Hepatocyte (in vitro differentiated cells): ENCODE results near the gene ZSCAN5B.

ENCODE experiments used
- CTCF ChIP-seq: fragments of 200-600 bp; sonication (generic); IDR thresholded peaks from 2 replicates; pipeline ENCODE4 v1.5.1; 2016; ENCODE audit warnings: antibody characterized with exemption, mild to moderate bottlenecking; ENCODE audit not compliant: poor library complexity
- EZH2 ChIP-seq: fragments of 200-600 bp; sonication (generic); IDR thresholded peaks from 2 replicates; pipeline ENCODE4 v1.6.1; 2016; ENCODE audit warnings: antibody characterized with exemption, mild to moderate bottlenecking, borderline replicate concordance
- EZH2phosphoT487 ChIP-seq: fragments of 200-600 bp; sonication (generic); IDR thresholded peaks from one replicate; pipeline ENCODE4 v1.6.1; 2018; ENCODE audit warnings: antibody characterized with exemption, mild to moderate bottlenecking, low read depth, moderate library complexity; ENCODE audit not compliant: unreplicated experiment, severe bottlenecking

DNA sequence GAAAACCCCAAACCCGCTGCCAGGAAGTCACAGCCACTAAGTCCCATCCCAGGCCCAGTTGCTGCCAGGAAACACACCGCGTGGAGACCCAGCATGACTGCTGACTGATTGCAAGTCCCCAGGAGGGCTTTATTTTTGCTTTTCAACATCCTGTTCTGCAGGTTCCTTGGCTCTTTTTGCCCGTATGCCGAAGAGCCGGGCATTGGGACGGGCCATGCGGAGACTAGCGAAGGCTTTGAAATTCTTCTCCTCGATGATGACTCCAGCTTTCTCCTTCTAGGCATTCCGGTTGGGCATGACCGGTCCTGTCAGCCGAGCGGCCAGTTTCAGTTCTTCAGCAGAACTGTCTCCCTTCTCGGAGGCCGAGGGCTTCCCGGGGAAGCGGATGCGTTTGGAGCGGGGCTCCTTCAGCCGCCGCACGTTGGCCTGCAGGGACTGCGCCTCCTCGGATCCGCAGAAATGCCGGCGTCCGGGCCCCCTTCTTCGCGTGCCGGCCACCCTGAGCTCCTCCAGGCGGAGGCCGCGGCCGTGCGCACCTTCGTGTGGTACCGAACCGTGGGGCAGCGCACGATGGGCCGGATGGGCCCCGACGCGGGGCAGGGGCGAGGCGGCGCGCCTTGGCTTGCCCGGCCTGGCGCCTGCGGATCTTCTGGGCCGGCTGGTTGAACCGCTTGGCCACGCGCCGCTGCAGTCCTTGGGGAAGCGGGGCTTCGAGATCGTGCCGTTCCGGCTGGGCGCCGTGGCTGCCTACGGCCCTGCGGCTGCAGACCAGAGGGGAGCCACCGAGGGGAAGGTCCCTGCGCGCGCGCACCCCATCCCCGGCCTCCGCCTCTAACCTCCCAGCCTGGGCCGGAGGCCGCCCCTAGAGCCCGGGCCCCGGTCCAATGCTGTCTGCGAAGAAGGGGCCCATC lies 19.7 kb upstream of the ZSCAN5B start:
- TF ChIP-seq CTCF (no peak), EZH2 (no peak), EZH2phosphoT487 (no peak)
